Large intestine (tissue), 12 donors: ENCODE results near the gene PDE8B. TPM values are rescaled to one million over a fixed set of nuclear protein-coding genes. Genes with fewer than 3 reads are reported as not detected.

Source experiments
- DNase-seq, 2 donors: peaks; one replicate each; pipeline versions ENCODE4 v3.0.0 to v3.0.0-alpha.2; 2013
- H3K27ac ChIP-seq: one replicate; pipeline ENCODE4 v1.5.1; 2013; ENCODE audit warnings: low read length
- H3K27me3 ChIP-seq: 2 replicates; pipeline ENCODE4 v1.6.1; 2013; ENCODE audit warnings: low read length; ENCODE audit not compliant: control insufficient read depth, insufficient read depth
- H3K36me3 ChIP-seq: 2 replicates; pipeline ENCODE4 v1.6.1; 2013; ENCODE audit warnings: low read length; ENCODE audit not compliant: control insufficient read depth, insufficient read depth
- H3K4me1 ChIP-seq: one replicate; pipeline ENCODE4 v1.6.1; 2013; ENCODE audit warnings: low read length; ENCODE audit not compliant: control insufficient read depth, insufficient read depth
- H3K4me3 ChIP-seq: one replicate; pipeline ENCODE4 v1.5.1; 2013; ENCODE audit warnings: low read length
- H3K9me3 ChIP-seq: one replicate; pipeline ENCODE4 v1.6.1; 2013; ENCODE audit warnings: mild to moderate bottlenecking, low read depth, low read length, moderate library complexity; ENCODE audit not compliant: control insufficient read depth
- WGBS: methylation state at CpG from one replicate; pipeline ENCODE4 v1.1.5; 2013; ENCODE audit warnings: low lambda C conversion rate; ENCODE audit not compliant: insufficient coverage; 5-methylcytosine and 5-hydroxymethylcytosine counted together
- long read RNA-seq, 11 donors: transcript quantifications; one replicate each; lab custom pipeline, GENCODE V29; 2026
- polyA plus RNA-seq: library from polyadenylated mRNA; unstranded; fragments of 120-200 nt; gene quantifications from one replicate; pipeline ENCODE4 v1.2.1, GENCODE V29; 2013

The PDE8B gene
- 4.0 TPM for polyA plus RNA-seq
- long read RNA-seq, donor 1, partial matches to known transcripts = 5 of 5 reads
- long read RNA-seq, donor 1, other reads (novel, unspliced or antisense) = 0 of 5 reads
- long read RNA-seq, donor 2 = 0 reads
- long read RNA-seq, donor 3 = 0 reads
- long read RNA-seq, donor 4 = 0 reads
- long read RNA-seq, donor 5, partial matches to known transcripts = 0 of 1 reads
- long read RNA-seq, donor 5, other reads (novel, unspliced or antisense) = 0 of 1 reads
- long read RNA-seq, donor 6 = 0 reads
- long read RNA-seq, donor 7 = 0 reads
- long read RNA-seq, donor 8 = 0 reads
- long read RNA-seq, donor 9 = 0 reads
- long read RNA-seq, donor 10, partial matches to known transcripts = 0 of 7 reads
- long read RNA-seq, donor 10, other reads (novel, unspliced or antisense) = 7 of 7 reads
- long read RNA-seq, donor 11 = 0 reads

- Histone ChIP-seq H3K27me3 (peaks cover 59% of the 10 kb centered on the region), H3K4me1 (no peaks in the 10 kb centered on the region), H3K9me3 (no peaks in the 10 kb centered on the region), H3K36me3 (no peaks in the 10 kb centered on the region), H3K4me3 (peak within 1 kb of the TSS; percentile 30), H3K27ac (no peak within 1 kb of the TSS)
- WGBS = no CpG with 5 or more reads among the region's 110 CpGs
- peak in 1 of 2 donors; percentile 29 for DNase-seq
Measured at GRCh38 chr5:77210091-77210963, at the start of gene PDE8B. Gene PDE8B, plus strand, starts transcription at chr5:77210680. Its CDS starts 246 bp downstream, at chr5:77210926.

GRCh38 chr5:77163453-77163852, 47.0 kb upstream of the PDE8B start:
- Histone ChIP-seq H3K9me3 (no peaks in the 10 kb centered on the region), H3K36me3 (no peaks in the 10 kb centered on the region), H3K27ac (no peak overlapping the region), H3K4me3 (no peak overlapping the region), H3K4me1 (peaks cover 3% of the 10 kb centered on the region), H3K27me3 (no peaks in the 10 kb centered on the region)
- no peak for DNase-seq
- WGBS = 78% methylated on average over 1 of the region's 2 CpGs

GRCh38 chr5:77167063-77167462, 43.4 kb upstream of the PDE8B start:
- no peak overlapping the region for H3K4me3 ChIP-seq
- H3K9me3 ChIP-seq = no peaks in the 10 kb centered on the region
- H3K36me3 ChIP-seq = no peaks in the 10 kb centered on the region
- no peak overlapping the region for H3K27ac ChIP-seq
- H3K27me3 ChIP-seq = no peaks in the 10 kb centered on the region
- DNase-seq = no peak
- peaks cover 7% of the 10 kb centered on the region for H3K4me1 ChIP-seq

- H3K4me3 ChIP-seq = no peak overlapping the region
- peaks cover under 1% of the 10 kb centered on the region for H3K27me3 ChIP-seq
- no CpG with 5 or more reads among the region's 4 CpGs for WGBS
- no peaks in the 10 kb centered on the region for H3K36me3 ChIP-seq
- peak in 1 of 2 donors; percentile 4 for DNase-seq
- no peaks in the 10 kb centered on the region for H3K9me3 ChIP-seq
- H3K4me1 ChIP-seq = peaks cover 7% of the 10 kb centered on the region
- H3K27ac ChIP-seq = no peak overlapping the region
Measured at GRCh38 chr5:77167695-77168121, 42.8 kb upstream of the PDE8B start.

GRCh38 chr5:77168161-77168878, 42.2 kb upstream of the PDE8B start:
- Histone ChIP-seq H3K4me3 (no peak overlapping the region), H3K36me3 (no peaks in the 10 kb centered on the region), H3K27me3 (peaks cover 4% of the 10 kb centered on the region), H3K9me3 (no peaks in the 10 kb centered on the region), H3K27ac (no peak overlapping the region), H3K4me1 (peaks cover 7% of the 10 kb centered on the region)
- no CpG with 5 or more reads among the region's 9 CpGs for WGBS
- peak in 1 of 2 donors; percentile 2 for DNase-seq

- Histone ChIP-seq H3K9me3 (no peaks in the 10 kb centered on the region), H3K27ac (no peak overlapping the region), H3K4me1 (peaks cover 7% of the 10 kb centered on the region), H3K36me3 (no peaks in the 10 kb centered on the region), H3K27me3 (peaks cover 4% of the 10 kb centered on the region), H3K4me3 (no peak overlapping the region)
- WGBS = no CpG with 5 or more reads among the region's 3 CpGs
- DNase-seq = peak in 1 of 2 donors; percentile 45
Measured at GRCh38 chr5:77168879-77169244, 41.6 kb upstream of the PDE8B start.

- Histone ChIP-seq H3K27me3 (peaks cover 8% of the 10 kb centered on the region), H3K4me1 (peaks cover 7% of the 10 kb centered on the region), H3K9me3 (no peaks in the 10 kb centered on the region), H3K36me3 (no peaks in the 10 kb centered on the region), H3K27ac (no peak overlapping the region), H3K4me3 (no peak overlapping the region)
- no peak for DNase-seq
- 96% methylated on average over 3 of the region's 6 CpGs for WGBS
Measured at GRCh38 chr5:77170196-77170890, 40.1 kb upstream of the PDE8B start.

- DNase-seq = no peak
- H3K4me1 ChIP-seq = peaks cover 7% of the 10 kb centered on the region
- no peaks in the 10 kb centered on the region for H3K36me3 ChIP-seq
- no peaks in the 10 kb centered on the region for H3K9me3 ChIP-seq
- 83% methylated on average over 1 of the region's 7 CpGs for WGBS
- H3K4me3 ChIP-seq = no peak overlapping the region
- H3K27ac ChIP-seq = no peak overlapping the region
- H3K27me3 ChIP-seq = peaks cover 11% of the 10 kb centered on the region
Measured at GRCh38 chr5:77171141-77171910, 39.2 kb upstream of the PDE8B start.

GRCh38 chr5:77172713-77173328, 37.7 kb upstream of the PDE8B start:
- H3K27ac ChIP-seq = no peak overlapping the region
- no peaks in the 10 kb centered on the region for H3K9me3 ChIP-seq
- H3K4me1 ChIP-seq = peaks cover 7% of the 10 kb centered on the region
- no peaks in the 10 kb centered on the region for H3K36me3 ChIP-seq
- peaks cover 15% of the 10 kb centered on the region for H3K27me3 ChIP-seq
- no peak for DNase-seq
- no peak overlapping the region for H3K4me3 ChIP-seq
- no CpG with 5 or more reads among the region's 1 CpG for WGBS
